ENCODE measurements around the gene ODF2.

DNA sequence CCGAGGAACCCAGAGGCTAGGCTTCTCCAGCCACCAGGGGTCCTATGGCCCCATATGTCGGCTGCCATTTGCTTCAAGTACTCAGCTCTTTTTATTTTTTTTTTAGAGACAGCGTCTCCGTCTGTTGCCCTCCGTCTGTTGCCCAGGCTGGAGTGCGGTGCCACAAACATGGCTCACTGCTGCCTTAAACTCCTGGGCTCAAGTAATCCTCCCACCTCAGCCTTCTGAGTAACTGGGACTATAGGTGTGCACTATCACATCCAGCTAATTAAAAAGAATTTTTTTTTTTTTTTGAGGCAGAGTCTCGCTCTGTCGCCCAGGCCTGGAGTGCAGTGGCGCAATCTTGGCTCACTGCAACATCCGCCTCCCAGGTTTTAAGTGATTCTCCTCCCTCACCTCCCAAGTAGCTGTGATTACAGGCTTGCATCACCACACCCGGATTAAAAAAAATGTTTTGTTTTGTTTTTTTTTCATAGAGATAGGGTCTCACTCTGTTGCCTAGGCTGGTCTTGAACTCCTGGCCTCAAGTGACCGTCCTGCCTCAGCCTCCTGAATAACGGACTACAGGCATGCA is 26.2 kb upstream of the ODF2 start:
- TF ChIP-seq RARG (CRISPR knock-in tag; IDR thresholded peaks at IDR 0.05; ENCODE audit: low read depth) (no peak), KDM4B (CRISPR knock-in tag; IDR thresholded peaks at IDR 0.05) (no peak), ZNF354B (CRISPR knock-in tag; IDR thresholded peaks at IDR 0.05) (no peak), PTBP1 (IDR thresholded peaks at IDR 0.05; ENCODE audit: low read depth, low read length, poor library complexity, severe bottlenecking) (no peak), CHD2 (IDR thresholded peaks at IDR 0.05; ENCODE audit: low read depth, low read length) (no peak), POLR2AphosphoS5 (IDR thresholded peaks at IDR 0.05; ENCODE audit: low read depth, low read length) (no peak), ZSCAN30 (CRISPR knock-in tag; IDR thresholded peaks at IDR 0.05) (no peak)
- TF ChIP-seq, protein P1, sequence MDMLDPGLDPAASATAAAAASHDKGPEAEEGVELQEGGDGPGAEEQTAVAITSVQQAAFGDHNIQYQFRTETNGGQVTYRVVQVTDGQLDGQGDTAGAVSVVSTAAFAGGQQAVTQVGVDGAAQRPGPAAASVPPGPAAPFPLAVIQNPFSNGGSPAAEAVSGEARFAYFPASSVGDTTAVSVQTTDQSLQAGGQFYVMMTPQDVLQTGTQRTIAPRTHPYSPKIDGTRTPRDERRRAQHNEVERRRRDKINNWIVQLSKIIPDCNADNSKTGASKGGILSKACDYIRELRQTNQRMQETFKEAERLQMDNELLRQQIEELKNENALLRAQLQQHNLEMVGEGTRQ (IDR thresholded peaks at IDR 0.05; ENCODE audit: low read depth, low read length), result no peak
- TF ChIP-seq, protein P1 (CRISPR knock-in tag; IDR thresholded peaks at IDR 0.05; ENCODE audit: borderline replicate concordance), result no peak
- TF ChIP-seq, protein P2, sequence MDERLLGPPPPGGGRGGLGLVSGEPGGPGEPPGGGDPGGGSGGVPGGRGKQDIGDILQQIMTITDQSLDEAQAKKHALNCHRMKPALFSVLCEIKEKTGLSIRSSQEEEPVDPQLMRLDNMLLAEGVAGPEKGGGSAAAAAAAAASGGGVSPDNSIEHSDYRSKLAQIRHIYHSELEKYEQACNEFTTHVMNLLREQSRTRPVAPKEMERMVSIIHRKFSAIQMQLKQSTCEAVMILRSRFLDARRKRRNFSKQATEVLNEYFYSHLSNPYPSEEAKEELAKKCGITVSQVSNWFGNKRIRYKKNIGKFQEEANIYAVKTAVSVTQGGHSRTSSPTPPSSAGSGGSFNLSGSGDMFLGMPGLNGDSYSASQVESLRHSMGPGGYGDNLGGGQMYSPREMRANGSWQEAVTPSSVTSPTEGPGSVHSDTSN (CRISPR knock-in tag; IDR thresholded peaks at IDR 0.05), result no peak
- TF ChIP-seq, protein P3, sequence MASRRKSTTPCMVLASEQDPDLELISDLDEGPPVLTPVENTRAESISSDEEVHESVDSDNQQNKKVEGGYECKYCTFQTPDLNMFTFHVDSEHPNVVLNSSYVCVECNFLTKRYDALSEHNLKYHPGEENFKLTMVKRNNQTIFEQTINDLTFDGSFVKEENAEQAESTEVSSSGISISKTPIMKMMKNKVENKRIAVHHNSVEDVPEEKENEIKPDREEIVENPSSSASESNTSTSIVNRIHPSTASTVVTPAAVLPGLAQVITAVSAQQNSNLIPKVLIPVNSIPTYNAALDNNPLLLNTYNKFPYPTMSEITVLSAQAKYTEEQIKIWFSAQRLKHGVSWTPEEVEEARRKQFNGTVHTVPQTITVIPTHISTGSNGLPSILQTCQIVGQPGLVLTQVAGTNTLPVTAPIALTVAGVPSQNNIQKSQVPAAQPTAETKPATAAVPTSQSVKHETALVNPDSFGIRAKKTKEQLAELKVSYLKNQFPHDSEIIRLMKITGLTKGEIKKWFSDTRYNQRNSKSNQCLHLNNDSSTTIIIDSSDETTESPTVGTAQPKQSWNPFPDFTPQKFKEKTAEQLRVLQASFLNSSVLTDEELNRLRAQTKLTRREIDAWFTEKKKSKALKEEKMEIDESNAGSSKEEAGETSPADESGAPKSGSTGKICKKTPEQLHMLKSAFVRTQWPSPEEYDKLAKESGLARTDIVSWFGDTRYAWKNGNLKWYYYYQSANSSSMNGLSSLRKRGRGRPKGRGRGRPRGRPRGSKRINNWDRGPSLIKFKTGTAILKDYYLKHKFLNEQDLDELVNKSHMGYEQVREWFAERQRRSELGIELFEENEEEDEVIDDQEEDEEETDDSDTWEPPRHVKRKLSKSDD (CRISPR knock-in tag; IDR thresholded peaks at IDR 0.05; ENCODE audit: low read depth), result no peak

All from HepG2 (cell line).